GM18511 (cell line): ENCODE results near the gene KDM2A.

ENCODE experiments used
- ATAC-seq: cut with Tn5 transposase; IDR thresholded peaks from one replicate; pipeline ENCODE4 v1.9.1; 2021; ENCODE audit warnings: mild to moderate bottlenecking, moderate library complexity; ENCODE audit not compliant: unreplicated experiment

The KDM2A gene

DNA sequence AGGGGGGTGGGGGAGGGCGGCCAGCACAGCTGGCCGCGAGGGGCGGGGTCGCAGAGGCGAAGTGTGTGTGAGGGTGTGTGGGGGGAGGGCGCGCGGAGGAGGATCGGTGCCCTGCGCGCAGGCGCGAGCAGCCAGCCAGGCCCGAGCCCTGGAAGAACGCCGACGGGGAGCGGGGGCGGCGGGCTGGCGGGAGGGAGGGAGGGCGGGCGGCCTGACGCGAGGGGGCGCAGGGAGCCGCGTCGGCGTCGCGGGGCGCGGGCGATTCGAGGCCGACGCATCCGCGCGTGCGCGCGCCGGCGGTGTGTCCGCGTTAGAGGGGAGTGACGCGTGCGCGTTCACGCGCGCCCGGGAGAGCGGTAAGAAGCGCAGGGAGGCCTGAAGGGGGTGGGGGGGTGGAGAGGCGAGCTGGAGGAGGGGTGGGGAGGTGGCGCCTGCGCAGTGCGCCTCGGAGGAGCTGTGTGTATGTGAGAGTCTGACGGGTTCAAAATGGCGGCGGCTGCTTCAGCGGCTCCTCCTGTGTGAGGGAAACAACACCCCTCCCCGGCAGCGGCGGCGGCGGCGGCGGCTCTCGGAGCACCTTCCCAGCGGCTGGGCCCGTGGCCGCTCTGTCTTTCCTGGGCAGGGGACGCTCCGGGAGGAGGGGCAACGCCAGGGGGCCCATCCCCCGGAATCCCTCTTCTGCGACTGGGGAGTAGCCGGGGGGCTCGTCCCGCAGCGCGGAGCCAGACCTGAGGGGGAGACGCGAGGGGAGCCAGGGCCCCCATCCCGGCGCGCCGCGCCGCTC is at the start of gene KDM2A:
TSS of gene KDM2A (plus strand) at position 463 of the 784 bp plus-strand sequence. CDS start 2,054 bp downstream, outside the sequence.
- ATAC-seq, result peak; percentile 67

GRCh38 chr11:67071420-67072284 is 47.4 kb upstream of the KDM2A start:
- ATAC-seq, result no peak

DNA sequence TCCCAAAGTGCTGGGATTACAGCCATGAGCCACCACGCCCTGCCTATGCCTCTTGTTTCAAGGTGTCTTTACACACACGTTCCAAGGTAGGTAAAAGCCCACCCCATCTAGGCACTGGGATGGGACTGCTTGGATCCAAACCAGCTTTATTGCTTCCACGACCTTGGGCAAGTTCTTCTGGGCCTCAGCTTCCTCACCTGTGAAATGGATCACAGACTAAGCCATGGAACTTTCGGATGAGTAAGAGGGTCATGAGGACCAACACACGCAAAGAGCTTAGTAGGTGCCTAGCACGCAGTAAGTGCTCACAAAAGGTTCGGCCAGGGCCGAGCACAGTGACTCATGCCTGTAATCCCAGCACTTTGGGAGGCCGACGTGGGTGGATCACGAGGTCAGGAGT is 46.8 kb upstream of the KDM2A start:
- no peak for ATAC-seq

- ATAC-seq, result no peak
These were observed 45.2 kb upstream of the KDM2A start for GRCh38 chr11:67073908-67074307.

DNA sequence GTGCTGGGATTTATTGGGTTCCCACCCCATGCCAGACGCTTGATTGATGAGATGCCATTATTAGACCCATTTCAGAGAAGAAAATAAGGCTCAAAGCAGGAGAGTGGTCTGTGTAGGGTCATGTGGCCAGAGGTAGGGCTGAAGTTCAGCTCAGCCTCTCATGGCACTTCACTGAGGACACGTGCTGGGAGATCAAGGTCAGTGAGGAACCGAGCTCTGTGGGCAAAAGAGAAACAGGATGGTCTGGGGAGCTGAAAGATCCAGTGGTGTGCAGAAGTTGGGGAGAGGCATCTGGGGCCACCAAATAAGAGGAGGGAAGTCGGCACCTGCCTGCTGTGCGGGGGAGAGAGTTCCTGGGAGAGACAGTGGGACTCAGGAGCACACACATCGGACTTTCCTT is 42.9 kb upstream of the KDM2A start:
- no peak for ATAC-seq

- no peak for ATAC-seq
These were observed 39.9 kb upstream of the KDM2A start for GRCh38 chr11:67079065-67079705.

- no peak for ATAC-seq
These were observed 36.8 kb upstream of the KDM2A start for GRCh38 chr11:67082071-67082791.

GRCh38 chr11:67083786-67084366 is 35.2 kb upstream of the KDM2A start:
- no peak for ATAC-seq

DNA sequence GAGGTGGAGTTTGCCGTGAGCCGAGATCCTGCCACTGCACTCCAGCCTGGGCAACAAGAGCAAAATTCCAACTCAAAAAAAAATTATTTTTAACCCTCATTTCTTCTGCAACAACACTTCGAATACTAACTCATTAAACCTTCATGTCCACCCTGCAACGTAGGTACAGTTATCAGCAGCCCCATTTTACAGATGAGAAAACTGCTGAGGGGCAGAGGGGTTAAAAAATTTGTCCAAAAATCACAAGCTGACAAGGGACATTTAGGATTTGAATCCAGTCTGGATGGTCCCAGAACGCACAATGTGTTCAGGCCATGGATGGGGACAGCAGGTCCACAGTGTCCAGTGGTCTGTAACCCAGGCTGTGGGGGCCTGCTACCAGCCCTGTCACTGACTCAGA is 33.4 kb upstream of the KDM2A start:
- ATAC-seq, result no peak

- no peak for ATAC-seq
These were observed 28.3 kb upstream of the KDM2A start for GRCh38 chr11:67090717-67091116.

DNA sequence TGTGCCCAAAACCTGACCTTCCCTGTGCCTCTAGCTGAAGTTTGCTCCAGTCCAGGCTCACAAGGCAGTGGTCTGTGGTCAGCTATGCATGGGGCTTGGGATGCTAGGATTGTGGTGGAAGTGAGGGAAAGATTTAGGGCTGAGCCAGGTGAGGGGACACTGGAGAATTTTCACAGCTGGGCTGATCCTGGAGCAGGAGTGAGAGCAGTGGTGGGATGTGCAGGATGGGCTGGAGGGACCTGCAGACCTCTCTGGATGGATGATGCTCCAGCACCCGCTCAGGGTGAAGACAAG is 23.9 kb upstream of the KDM2A start:
- no peak for ATAC-seq

- ATAC-seq, result no peak
These were observed 20.1 kb upstream of the KDM2A start for GRCh38 chr11:67098799-67099429.

DNA sequence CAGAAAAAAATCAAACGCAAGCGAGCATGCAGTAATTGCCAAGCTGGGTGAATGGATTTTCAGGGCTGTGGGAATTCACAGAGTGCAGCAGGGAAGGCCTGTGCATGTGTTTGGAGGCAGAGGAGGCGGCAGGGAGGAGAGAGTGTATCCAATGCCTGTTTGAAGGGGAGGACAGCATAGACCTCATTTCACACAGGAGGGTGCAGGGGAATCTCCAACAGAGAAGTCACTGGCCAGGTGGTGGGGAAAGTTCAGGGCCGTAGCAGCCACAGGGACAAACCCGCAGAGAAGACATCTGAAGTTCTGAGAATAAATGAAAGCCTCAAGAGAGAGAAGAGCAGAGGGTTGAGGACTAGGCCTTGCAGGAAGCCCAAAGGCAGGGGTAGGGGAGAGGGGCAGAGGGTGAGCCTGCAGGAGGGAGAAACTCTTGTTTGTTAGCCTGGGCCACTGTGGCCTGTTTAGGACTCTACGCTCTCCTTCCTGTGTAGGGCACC is 19.2 kb upstream of the KDM2A start:
- no peak for ATAC-seq

DNA sequence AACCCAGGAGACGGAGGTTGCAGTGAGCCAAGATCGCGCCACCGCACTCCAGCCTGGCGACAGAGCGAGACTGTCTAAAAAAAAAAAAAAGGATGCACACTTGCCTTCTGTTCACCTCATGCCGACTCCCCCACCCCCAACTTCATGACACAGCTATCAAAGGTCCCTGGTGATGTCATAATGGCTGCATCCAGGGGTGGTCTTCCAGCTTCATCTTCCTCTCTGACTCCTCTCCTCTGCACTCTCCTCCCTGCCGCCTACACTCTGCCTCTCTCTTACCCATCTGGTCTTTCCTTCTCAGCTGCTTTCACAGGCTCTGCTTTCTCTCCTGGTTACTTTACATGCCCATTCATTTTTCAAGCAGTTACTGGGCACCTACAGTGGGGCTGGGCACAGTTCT is 16.4 kb upstream of the KDM2A start:
- no peak for ATAC-seq

GRCh38 chr11:67105964-67106363 is 13.1 kb upstream of the KDM2A start:
- ATAC-seq, result no peak

GRCh38 chr11:67111261-67111660 is 7.8 kb upstream of the KDM2A start:
- ATAC-seq, result no peak

DNA sequence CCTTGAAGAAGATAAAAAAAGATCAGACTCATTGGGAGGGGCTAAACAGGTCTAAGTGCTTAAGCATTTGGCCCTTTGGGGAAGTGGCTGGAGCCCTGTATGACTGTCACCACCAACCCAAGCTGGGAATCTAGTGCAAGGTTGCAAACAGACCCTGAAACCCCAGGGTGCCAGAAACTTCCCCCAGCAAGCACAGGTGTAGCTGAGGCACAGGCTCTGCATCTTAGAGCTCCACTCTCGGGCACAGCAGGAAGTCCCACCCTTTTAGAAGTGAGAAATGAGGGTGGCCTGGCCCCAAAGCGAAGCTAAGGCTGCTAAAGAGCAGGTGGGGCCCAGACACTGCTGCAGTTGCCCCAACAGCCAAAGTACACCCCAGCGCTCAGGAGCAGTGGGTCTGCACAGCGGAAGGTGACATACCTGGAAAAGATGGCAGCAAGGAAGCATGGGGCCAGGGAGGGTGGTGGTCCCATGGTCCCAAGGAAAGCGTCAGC is 5.8 kb upstream of the KDM2A start:
- ATAC-seq, result peak; percentile 80

- ATAC-seq, result no peak
These were observed 4.7 kb upstream of the KDM2A start for GRCh38 chr11:67114275-67114896.

DNA sequence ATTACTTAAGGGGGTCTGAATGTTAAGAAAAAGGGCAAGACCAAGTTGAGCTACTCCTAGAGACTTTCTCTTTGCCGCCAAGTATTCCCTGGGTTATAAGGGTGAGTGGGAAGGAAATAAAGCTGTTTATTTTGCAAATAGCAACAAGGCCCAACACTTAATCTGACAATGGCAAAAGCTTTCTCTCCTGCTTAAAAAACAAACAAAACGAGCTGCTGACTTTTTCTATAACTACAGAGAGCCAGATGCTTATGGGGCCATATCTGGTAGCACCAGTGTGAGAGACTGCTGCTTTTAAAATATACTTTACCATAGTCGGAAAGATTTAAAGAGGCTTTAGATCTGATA is 2.3 kb upstream of the KDM2A start:
- no peak for ATAC-seq

DNA sequence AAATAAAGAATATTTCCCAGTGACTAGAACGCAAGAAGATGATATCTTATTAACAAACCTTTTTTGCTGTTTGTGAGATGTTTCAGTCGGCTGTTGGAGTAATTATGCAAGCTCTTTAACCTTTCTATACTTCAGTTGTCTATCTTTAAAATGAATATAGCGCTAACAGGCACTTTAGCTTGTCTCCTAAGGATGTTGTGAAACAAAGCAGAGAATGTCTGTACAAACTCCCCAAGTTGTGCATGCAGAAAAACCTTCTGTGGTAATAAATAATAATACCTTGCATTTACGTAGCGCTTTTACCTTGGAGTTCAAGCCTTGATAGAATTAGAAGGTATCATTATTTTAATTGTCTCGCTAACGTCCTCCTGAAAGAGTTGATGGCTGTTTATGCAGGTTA is 1.9 kb upstream of the KDM2A start:
- ATAC-seq, result no peak
